HepG2 (cell line): ENCODE results near the gene BCAS3.

Source experiments
- E2F1 ChIP-seq: sonication (generic); formaldehyde crosslinking; IDR thresholded peaks from 2 replicates; pipeline ENCODE4 v1.5.0; 2020; ENCODE audit warnings: missing genetic modification reagents
- FOXA1 ChIP-seq, 2 experiments: fragments of 450-650 bp in 1 of 2; sonication (generic) in 1 of 2; formaldehyde crosslinking in 1 of 2; IDR thresholded peaks; 2 replicates each; pipeline versions ENCODE4 v1.4.0 to v1.6.1; 2016 to 2020; ENCODE audit warnings: missing genetic modification reagents in 1 of 2
- ZNF230 ChIP-seq: sonication (generic); formaldehyde crosslinking; IDR thresholded peaks from 2 replicates; pipeline ENCODE4 v1.4.0; 2020; ENCODE audit warnings: mild to moderate bottlenecking, missing genetic modification reagents
- ZNF280D ChIP-seq: sonication (generic); formaldehyde crosslinking; IDR thresholded peaks from 2 replicates; pipeline ENCODE4 v1.5.1; 2020; ENCODE audit warnings: mild to moderate bottlenecking, missing genetic modification reagents

DNA sequence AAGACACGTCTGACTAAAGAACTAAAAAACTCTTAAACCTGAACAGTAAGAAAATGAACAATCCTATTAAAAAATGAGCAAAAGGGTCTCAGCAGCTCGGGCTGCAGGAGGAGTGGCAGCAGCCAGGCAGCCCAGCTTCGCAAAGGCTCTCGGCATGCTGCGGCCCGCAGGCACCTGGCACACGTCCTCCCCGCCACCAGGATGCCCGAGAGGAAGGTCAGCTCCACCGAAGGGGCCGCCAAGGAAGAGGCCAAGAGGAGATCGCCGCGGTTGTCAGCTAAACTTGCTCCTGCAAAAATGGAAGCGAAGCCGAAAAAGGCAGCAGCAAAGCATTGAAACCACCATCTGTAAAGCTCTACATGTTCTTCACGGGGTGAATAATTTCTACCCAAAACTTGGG, 173.5 kb downstream of the BCAS3 start:
- no peak for TF ChIP-seq E2F1 (CRISPR knock-in tag)
- TF ChIP-seq ZNF280D (CRISPR knock-in tag) = no peak
- no peak for TF ChIP-seq ZNF230 (CRISPR knock-in tag)
- no peak for TF ChIP-seq FOXA1 (IDR thresholded peaks at IDR 0.05)
- TF ChIP-seq FOXA1 (CRISPR knock-in tag; IDR thresholded peaks at IDR 0.05) = no peak
